D721Med (cell line): ENCODE data around the gene CHAD.

Source experiments
- DNase-seq: peaks from one replicate; pipeline ENCODE4 v3.0.0; 2011; ENCODE audit warnings: low spot score; ENCODE audit not compliant: insufficient read length
- FAIRE-seq: peaks from 2 replicates; lab custom pipeline; 2011; peaks lifted over from hg19 to GRCh38; lab: Jason Lieb, UNC
- TF ChIP-seq, protein P1 (sequence below): IDR thresholded peaks from 2 replicates; pipeline ENCODE4 v1.5.1; 2012; ENCODE audit warnings: mild to moderate bottlenecking, control low read depth; ENCODE audit not compliant: insufficient read depth; ENCODE audit errors: missing control alignments

Gene CHAD

DNA sequence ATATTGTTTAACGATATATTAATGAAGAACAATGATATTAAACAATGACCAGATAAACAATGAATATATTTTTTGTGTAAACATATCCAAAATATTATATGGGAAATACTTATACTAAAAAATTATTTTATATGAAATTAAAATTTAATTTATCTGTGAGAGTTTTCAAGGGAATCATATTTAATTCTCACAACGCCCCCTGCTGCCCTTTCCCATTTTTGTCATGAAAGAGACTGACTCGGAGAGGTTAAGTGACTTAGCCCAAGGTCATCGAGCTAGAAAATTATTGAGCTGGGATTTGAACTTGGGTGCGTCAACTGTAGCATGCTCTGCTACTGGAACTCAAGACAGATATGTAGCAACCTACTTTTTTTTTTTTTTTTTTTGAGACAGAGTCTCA is 32.4 kb upstream of the CHAD start:
- DNase-seq: no peak
- no peak for FAIRE-seq

DNA sequence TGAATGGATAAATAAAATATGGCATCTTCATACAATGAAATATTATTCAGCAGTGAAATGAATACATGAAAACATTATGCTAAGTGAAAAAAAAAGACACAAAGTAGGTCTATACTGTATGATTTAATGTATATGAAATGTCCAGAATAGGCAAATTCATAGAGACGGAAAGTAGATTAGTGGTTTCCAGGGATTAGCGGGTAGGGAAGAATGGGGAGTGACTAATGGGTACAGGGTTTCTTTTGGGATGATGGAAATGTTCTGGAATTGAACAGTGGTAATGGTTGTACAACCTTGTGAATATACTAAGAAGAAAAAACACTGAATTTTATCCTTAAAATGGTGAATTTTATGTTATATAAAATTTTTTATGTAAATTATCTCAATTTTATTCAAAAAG is 31.0 kb upstream of the CHAD start:
- FAIRE-seq (no peak), DNase-seq (no peak)
- TF ChIP-seq, protein P1, sequence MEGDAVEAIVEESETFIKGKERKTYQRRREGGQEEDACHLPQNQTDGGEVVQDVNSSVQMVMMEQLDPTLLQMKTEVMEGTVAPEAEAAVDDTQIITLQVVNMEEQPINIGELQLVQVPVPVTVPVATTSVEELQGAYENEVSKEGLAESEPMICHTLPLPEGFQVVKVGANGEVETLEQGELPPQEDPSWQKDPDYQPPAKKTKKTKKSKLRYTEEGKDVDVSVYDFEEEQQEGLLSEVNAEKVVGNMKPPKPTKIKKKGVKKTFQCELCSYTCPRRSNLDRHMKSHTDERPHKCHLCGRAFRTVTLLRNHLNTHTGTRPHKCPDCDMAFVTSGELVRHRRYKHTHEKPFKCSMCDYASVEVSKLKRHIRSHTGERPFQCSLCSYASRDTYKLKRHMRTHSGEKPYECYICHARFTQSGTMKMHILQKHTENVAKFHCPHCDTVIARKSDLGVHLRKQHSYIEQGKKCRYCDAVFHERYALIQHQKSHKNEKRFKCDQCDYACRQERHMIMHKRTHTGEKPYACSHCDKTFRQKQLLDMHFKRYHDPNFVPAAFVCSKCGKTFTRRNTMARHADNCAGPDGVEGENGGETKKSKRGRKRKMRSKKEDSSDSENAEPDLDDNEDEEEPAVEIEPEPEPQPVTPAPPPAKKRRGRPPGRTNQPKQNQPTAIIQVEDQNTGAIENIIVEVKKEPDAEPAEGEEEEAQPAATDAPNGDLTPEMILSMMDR: no peak

More for the DNA sequence above, 32.4 kb upstream of the CHAD start:
- TF ChIP-seq, protein P1: peak; percentile 58

DNA sequence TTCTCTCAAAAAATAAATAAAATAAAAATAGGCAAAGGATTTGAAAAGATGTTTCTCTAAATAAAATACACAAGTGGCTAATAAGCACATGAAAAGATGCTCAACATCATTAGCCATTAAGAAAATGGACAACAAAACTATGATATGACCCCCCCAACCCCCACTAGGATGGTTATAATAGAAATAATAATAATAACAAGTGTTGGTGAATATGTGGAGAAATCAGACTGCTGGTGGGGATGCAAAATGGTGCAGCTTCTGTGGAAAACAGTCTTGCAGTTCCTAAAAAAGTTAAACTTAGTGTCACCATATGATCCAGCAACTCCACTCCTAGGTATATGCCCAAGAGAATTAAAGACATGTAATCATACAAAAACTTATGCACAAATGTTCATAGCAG is 30.6 kb upstream of the CHAD start:
- FAIRE-seq: no peak
- TF ChIP-seq, protein P1: no peak
- no peak for DNase-seq

DNA sequence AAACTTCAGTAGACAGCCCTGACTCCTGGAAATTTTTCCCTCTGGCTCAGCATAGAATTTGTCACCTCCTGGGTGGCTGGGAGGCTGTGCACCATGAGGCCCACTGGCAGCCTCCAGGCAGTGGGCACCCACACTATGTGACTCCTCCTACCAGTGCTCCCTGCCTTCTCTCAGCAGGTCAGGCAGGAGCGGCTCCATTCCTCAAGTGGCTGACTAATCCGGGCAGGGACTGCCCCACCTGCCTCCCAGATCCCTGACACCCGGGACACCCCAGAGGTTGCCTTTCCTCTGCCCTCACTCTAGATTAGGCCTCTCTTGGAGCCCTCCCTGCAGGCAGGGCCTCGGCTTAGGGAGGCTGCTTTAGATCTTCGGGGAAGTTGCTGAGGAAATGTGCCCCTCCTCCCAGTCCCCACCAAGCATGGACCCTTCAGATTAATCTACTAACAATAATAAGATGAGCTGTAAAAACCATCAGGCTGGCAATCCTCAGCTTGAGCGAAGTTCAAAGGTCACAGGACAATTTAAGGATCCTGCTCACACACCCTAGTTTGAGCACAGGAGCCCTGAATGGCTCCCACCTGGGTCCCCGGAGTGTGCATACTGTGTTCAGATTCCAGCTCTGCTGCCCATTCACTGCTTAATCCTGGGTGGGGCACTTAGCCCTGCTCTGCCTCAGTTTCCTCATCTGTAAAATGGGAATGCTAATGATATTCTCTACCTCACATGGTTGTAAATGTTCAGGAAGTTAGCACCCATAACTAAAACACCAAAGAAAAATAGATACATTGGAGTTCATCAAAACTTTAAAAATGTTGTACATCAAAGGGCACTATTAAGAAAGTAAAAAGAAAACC is 29.6 kb upstream of the CHAD start:
- FAIRE-seq (no peak), DNase-seq (no peak)
- TF ChIP-seq, protein P1: no peak

DNA sequence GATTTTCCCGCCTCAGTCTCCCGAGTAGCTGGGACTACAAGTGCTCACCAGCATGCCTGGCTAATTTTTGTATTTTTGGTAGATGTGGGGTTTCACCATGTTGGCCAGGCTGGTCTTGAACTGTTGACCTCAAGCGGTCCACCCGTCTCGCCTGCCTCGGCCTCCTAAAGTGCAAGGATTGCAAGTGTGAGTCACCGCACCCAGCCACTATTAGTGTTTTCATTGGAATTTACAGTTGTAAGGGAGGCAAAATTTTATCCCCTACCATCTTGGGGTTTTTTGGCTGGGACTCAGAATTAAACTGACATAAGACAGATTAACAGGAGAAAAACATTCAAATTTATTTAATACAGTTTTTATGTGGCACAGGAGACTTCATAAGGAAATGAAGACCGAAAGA is 27.2 kb upstream of the CHAD start:
- TF ChIP-seq, protein P1: no peak
- no peak for FAIRE-seq
- DNase-seq: no peak

DNA sequence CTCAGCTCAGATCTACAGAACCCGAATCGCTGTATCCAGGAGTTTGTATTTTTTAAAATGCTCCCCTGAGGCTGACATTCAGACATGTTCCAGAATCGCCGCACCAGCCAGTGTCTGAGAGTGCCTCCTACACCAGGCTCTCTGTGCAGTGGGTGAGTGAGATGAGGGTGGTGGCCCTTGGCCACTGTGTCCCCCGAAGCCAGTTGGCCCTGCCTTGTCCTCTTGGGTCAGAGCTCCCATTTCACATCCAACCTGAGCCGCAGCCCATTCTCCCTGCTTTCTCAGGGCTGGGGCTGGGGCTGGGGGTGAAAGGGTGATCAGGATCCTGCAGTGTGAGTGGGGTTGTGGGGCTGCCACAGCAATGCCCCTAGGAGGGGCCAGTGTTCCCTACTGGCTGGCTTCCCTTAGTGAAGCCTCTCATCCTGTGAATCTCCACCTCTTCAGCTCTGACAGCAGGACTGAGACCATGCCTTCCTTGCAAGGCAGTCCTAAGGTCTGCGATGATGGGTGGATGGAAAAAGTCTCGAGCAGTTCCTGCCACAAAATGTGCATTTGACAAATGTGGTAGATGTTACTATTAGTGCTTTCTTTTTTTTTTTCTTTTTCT is 26.6 kb upstream of the CHAD start:
- no peak for DNase-seq
- no peak for FAIRE-seq
- TF ChIP-seq, protein P1: no peak

DNA sequence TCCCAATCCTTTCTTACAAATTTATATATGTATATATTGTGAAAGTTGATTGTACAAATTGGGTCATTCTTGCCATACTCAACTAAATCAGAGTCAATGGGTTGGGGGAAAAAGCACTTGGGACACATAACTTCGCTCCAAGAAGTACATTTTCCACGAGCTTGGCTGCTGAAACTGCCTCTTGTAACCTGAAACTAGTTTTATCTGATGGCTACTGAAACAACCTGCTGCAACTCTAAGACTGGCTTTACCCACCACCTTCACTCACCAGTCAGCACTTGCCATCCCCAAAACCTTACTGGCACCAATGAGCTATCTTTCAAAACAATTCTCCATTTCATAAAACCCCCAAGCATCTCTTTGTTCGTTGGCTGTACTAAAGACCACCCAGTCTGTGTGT is 25.1 kb upstream of the CHAD start:
- FAIRE-seq (no peak), DNase-seq (no peak)
- TF ChIP-seq, protein P1: no peak
